Testis (tissue), 3 donors: Measurements from ENCODE around the gene WFIKKN1. TPM values are rescaled to one million over a fixed set of nuclear protein-coding genes. Genes with fewer than 3 reads are reported as not detected.

Experiments
- DNase-seq: peaks from one replicate; pipeline ENCODE4 v3.0.0-alpha.2; 2019
- H3K27ac ChIP-seq, 2 donors: fragments of 200-600 bp; sonication (generic); one replicate each; pipeline ENCODE4 v1.5.1; 2019
- H3K27me3 ChIP-seq: fragments of 200-600 bp; sonication (generic); one replicate; pipeline ENCODE4 v1.5.1; 2019
- H3K36me3 ChIP-seq: fragments of 200-600 bp; sonication (generic); one replicate; pipeline ENCODE4 v1.5.1; 2017; ENCODE audit warnings: low read depth; ENCODE audit errors: missing control alignments
- H3K4me1 ChIP-seq: fragments of 200-600 bp; sonication (generic); one replicate; pipeline ENCODE4 v1.5.1; 2019
- H3K4me3 ChIP-seq, 2 donors: fragments of 200-600 bp; sonication (generic); one replicate each; pipeline ENCODE4 v1.5.1; 2017 to 2019
- H3K9me3 ChIP-seq: fragments of 200-600 bp; sonication (generic); one replicate; pipeline ENCODE4 v1.5.1; 2017
- CTCF ChIP-seq, 3 experiments: fragments of 450-650 bp in 2 of 3; fragments of 200-600 bp in 1 of 3; sonication (generic) in 1 of 3; IDR thresholded peaks; one replicate each; pipeline ENCODE4 v1.5.1; 2016 to 2019; ENCODE audit warnings: antibody characterized with exemption in 3 of 3, mild to moderate bottlenecking in 2 of 3, moderate library complexity in 1 of 3
- POLR2A ChIP-seq: fragments of 450-650 bp; IDR thresholded peaks from one replicate; pipeline ENCODE4 v1.6.1; 2017; ENCODE audit warnings: antibody characterized with exemption, mild to moderate bottlenecking, moderate library complexity
- WGBS, 2 donors: methylation state at CpG; one replicate each; pipeline ENCODE4 v1.1.5; 2018; 5-methylcytosine and 5-hydroxymethylcytosine counted together
- intact Hi-C: fragments of 100-400 bp; cut with DNase I; formaldehyde crosslinking; loops from one replicate; pipeline ENCODE4 v1.15.1; 2023; ENCODE audit warnings: low total_unique reads
- polyA plus RNA-seq: library from polyadenylated mRNA; stranded (reverse); fragments of 350-450 nt; fragmentation: Illumina TruSeq; extraction: RNeasy Lipid Tissue Mini Kit (QIAGEN cat#74804); gene quantifications from one replicate; pipeline ENCODE4 v1.2.3, GENCODE V29; 2014; ENCODE audit warnings: low read depth, low replicate concordance; ENCODE audit not compliant: insufficient read depth
- total RNA-seq, 2 donors: library from RNA; depleted of rRNA; stranded (reverse); fragments of >200 nt; gene quantifications; one replicate each; pipeline ENCODE4 v1.2.3, GENCODE V29; 2016

WFIKKN1 gene
- total and polyA plus RNA-seq, 3 donors from 2014 or later: 1.1 to 10.5 (median 3.5) TPM

DNA sequence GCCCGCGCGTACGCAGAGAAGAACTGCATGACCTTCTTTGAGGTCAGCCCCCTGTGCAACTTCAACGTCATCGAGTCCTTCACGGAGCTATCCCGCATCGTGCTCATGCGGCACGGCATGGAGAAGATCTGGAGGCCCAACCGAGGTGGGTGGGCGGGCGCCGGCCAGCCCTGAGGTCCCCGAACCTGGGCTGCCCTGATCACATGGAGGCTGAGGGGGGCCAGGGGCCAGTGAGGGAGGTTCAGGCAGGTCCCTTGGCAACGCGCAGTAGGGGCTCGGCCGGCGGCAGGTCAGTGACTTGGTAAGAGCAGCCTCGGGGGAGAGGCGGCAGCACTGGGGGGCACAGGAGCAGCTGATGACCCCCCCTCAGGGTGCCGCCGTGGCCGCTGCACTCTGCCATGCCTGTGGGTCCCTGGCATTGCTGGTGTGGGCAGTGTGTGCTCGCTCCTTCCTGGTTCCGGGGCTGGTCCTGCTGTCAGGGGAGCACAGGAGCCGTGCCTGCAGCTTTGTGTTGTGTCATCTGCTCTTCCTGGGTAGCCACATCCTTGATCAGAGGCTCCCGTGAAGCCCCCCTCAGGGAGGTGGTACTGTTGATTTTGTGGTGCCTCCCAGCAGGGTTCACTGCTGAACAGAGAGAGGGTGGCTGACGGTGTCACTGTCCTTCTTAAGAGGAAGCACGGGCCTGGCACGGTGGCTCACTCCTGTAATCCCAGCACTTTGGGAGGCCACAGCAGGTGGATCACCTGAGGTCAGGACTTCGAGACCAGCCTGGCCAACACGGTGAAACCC, 4.6 kb upstream of the WFIKKN1 start:
- no peaks in the 10 kb centered on the region for H3K27me3 ChIP-seq
- no peaks in the 10 kb centered on the region for H3K9me3 ChIP-seq
- DNase-seq: no peak
- intact Hi-C loops: no loop called here
- peaks cover 18% of the 10 kb centered on the region for H3K4me1 ChIP-seq
- H3K27ac ChIP-seq: no peak overlapping the region
- TF ChIP-seq POLR2A (no peak), CTCF (IDR thresholded peaks at IDR 0.05) (no peak)
- 93 to 95% methylated on average over 19 to 35 of the region's 35 CpGs for WGBS, 2 donors
- H3K36me3 ChIP-seq: no peaks in the 10 kb centered on the region
- no peak overlapping the region for H3K4me3 ChIP-seq

DNA sequence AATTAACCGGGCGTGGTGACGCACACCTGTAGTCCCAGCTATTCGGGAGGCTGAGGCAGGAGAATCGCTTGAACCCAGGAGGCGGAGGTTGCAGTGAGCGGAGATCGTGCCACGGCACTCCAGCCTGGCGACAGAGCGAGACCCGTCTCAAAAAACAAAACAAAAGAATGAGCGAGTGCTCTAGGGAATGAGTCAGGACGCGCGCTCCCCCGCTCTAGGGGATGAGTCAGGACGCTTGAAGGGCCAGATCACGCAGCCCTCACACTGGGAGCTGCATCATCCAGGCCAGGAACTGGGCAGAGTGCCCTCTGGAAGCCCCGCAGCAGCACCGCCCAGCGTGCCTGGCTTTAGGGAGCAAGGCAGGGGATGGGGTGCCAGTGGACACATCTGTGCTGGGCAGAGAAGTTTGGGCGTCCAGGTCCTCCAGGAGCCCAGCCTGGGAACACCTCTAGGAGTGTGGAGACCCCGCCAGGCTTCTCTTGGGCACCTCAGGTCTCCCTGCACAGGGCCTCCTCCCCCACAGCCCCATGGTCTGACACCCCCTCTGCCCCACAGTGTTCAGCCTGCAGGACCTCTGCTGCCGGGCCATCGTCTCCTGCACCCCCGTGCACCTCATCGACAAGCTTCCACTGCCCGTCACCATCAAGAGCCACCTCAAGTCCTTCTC, 3.9 kb upstream of the WFIKKN1 start:
- intact Hi-C loops: no loop called here
- WGBS, 2 donors: 88 to 93% methylated on average over 17 to 29 of the region's 29 CpGs
- no peak overlapping the region for H3K4me3 ChIP-seq
- H3K27me3 ChIP-seq: no peaks in the 10 kb centered on the region
- H3K36me3 ChIP-seq: no peaks in the 10 kb centered on the region
- peaks cover 20% of the 10 kb centered on the region for H3K4me1 ChIP-seq
- H3K27ac ChIP-seq: no peak overlapping the region
- no peaks in the 10 kb centered on the region for H3K9me3 ChIP-seq
- DNase-seq: no peak
- TF ChIP-seq CTCF (IDR thresholded peaks at IDR 0.05) (no peak), POLR2A (no peak)

DNA sequence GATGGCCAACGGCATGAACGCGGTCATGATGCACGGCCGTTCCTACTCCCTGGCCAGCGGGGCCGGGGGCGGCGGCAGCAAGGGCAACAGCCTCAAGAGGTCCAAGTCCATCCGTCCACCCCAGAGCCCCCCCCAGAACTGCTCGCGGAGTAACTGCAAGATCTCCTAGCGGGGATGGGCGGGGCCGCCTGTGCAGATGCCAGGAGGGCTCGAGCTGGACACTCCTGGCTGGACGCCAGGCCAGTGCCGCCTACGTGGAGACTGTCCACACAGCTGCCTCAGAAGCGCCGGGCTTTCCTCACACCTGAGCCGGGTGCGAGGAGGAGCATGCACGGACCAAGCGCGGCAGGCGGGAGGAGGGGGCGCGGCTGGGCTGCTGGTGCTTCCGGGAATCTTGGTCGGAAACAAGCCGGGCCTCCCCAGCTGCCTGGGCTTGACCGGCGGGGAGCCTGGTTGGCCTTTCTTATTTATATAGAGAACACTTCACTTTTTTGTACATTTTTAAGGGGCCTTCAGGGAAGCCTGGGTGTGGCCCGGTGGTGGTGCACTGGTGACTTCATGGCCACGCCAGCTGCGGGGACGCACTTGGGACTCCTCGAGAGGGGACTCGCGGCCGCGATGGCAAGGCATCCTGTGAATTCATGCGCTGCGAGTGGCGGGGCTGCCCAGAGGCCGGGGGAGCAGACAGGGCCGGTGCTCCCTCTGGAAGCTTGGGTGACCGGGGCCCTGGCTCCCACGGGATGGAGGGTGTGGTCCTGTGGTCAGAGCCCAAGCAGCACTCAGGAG, 3.1 kb upstream of the WFIKKN1 start:
- intact Hi-C loops: no loop called here
- TF ChIP-seq POLR2A: no peak
- no peak for TF ChIP-seq CTCF (IDR thresholded peaks at IDR 0.05)
- Histone ChIP-seq H3K36me3 (no peaks in the 10 kb centered on the region), H3K27me3 (no peaks in the 10 kb centered on the region), H3K27ac (no peak overlapping the region), H3K9me3 (no peaks in the 10 kb centered on the region), H3K4me1 (peaks cover 20% of the 10 kb centered on the region), H3K4me3 (no peak overlapping the region)
- DNase-seq: no peak
- 87 to 92% methylated on average over 43 to 50 of the region's 50 CpGs for WGBS, 2 donors

- no peaks in the 10 kb centered on the region for H3K9me3 ChIP-seq
- no peak overlapping the region for H3K27ac ChIP-seq
- H3K4me1 ChIP-seq: peaks cover 20% of the 10 kb centered on the region
- 94 to 96% methylated on average over 20 to 33 of the region's 33 CpGs for WGBS, 2 donors
- H3K27me3 ChIP-seq: no peaks in the 10 kb centered on the region
- DNase-seq: no peak
- no peak overlapping the region for H3K4me3 ChIP-seq
- TF ChIP-seq POLR2A: no peak
- H3K36me3 ChIP-seq: no peaks in the 10 kb centered on the region
- intact Hi-C loops: no loop called here
Measured at GRCh38 chr16:628321-629061, 2.3 kb upstream of the WFIKKN1 start.
